GM23338 (cell line): Measurements from ENCODE around the gene RUSC2. TPM values are rescaled to one million over a fixed set of nuclear protein-coding genes. Genes with fewer than 3 reads are reported as not detected.

Source experiments
- ATAC-seq: fragments of 200-7000 bp; cut with Tn5 transposase; 3 replicates; pipeline ENCODE4 v1.9.1; 2020
- DNase-seq: peaks from one replicate; pipeline ENCODE4 v3.0.0-alpha.2; 2015; ENCODE audit warnings: low spot score
- H2AFZ ChIP-seq: fragments of 200-600 bp; sonication (generic); 2 replicates; pipeline ENCODE4 v1.8.0; 2016; ENCODE audit warnings: antibody characterized with exemption, mild to moderate bottlenecking, moderate library complexity
- H3F3A ChIP-seq: fragments of 200-600 bp; sonication (generic); replicated peaks from 2 replicates; pipeline ENCODE4 v1.8.0; 2017; ENCODE audit warnings: antibody characterized with exemption, mixed run types, low read depth
- H3K27ac ChIP-seq: fragments of 200-600 bp; sonication (generic); 2 replicates; pipeline ENCODE4 v1.6.1; 2016; ENCODE audit warnings: low read depth
- H3K27me3 ChIP-seq: fragments of 200-600 bp; sonication (generic); 2 replicates; pipeline ENCODE4 v1.8.0; 2016; ENCODE audit warnings: mild to moderate bottlenecking, mixed run types, moderate library complexity; ENCODE audit not compliant: insufficient read depth
- H3K36me3 ChIP-seq: fragments of 200-600 bp; sonication (generic); 2 replicates; pipeline ENCODE4 v1.8.0; 2016; ENCODE audit warnings: mild to moderate bottlenecking; ENCODE audit not compliant: insufficient read depth
- H3K4me1 ChIP-seq: fragments of 200-600 bp; sonication (generic); 2 replicates; pipeline ENCODE4 v1.8.0; 2016; ENCODE audit warnings: mild to moderate bottlenecking, moderate library complexity; ENCODE audit not compliant: insufficient read depth
- H3K4me2 ChIP-seq: fragments of 200-600 bp; sonication (generic); 2 replicates; pipeline ENCODE4 v1.7.1; 2017; ENCODE audit warnings: mixed run types
- H3K4me3 ChIP-seq: fragments of 200-600 bp; sonication (generic); 2 replicates; pipeline ENCODE4 v1.6.1; 2016; ENCODE audit warnings: mixed run types
- H3K79me2 ChIP-seq: fragments of 200-600 bp; sonication (generic); replicated peaks from 2 replicates; pipeline ENCODE4 v1.8.0; 2017; ENCODE audit warnings: mild to moderate bottlenecking; ENCODE audit not compliant: insufficient read depth
- H3K9me2 ChIP-seq: fragments of 200-600 bp; sonication (generic); 2 replicates; pipeline ENCODE4 v1.8.0; 2017; ENCODE audit not compliant: insufficient read depth
- H4K20me1 ChIP-seq: fragments of 200-600 bp; sonication (generic); replicated peaks from 2 replicates; pipeline ENCODE4 v1.8.0; 2017; ENCODE audit warnings: mild to moderate bottlenecking; ENCODE audit not compliant: insufficient read depth
- H3K27ac Mint-ChIP-seq: 2 replicates; pipeline ENCODE4 v1.8.0; 2020; ENCODE audit warnings: inconsistent platforms, mild to moderate bottlenecking, moderate library complexity, mixed read lengths
- H3K27me3 Mint-ChIP-seq: 3 replicates; pipeline ENCODE4 v1.8.0; 2022; ENCODE audit warnings: low read depth, mild to moderate bottlenecking, moderate library complexity, mixed read lengths, inconsistent platforms; ENCODE audit not compliant: insufficient read depth, poor library complexity
- H3K36me3 Mint-ChIP-seq: 3 replicates; pipeline ENCODE4 v1.8.0; 2021; ENCODE audit warnings: low read depth, mild to moderate bottlenecking, inconsistent platforms, moderate library complexity, mixed read lengths
- H3K4me1 Mint-ChIP-seq: 3 replicates; pipeline ENCODE4 v1.8.0; 2020; ENCODE audit warnings: mild to moderate bottlenecking, inconsistent platforms, mixed read lengths
- H3K4me3 Mint-ChIP-seq: 3 replicates; pipeline ENCODE4 v1.8.0; 2021; ENCODE audit warnings: moderate library complexity, mild to moderate bottlenecking, inconsistent platforms, mixed read lengths
- H3K9me3 Mint-ChIP-seq: 3 replicates; pipeline ENCODE4 v1.8.0; 2020; ENCODE audit warnings: moderate library complexity, mild to moderate bottlenecking, inconsistent platforms, mixed read lengths
- CTCF ChIP-seq, 2 experiments: fragments of 200-600 bp in 1 of 2; sonication (generic) in 1 of 2; conservative IDR thresholded peaks; 2 replicates each; pipeline versions ENCODE4 v1.5.1 to v1.6.1; 2016 to 2017; ENCODE audit warnings: antibody characterized with exemption in 2 of 2, low read depth in 2 of 2, mild to moderate bottlenecking in 2 of 2, moderate library complexity in 1 of 2
- EZH2 ChIP-seq: fragments of 200-600 bp; sonication (generic); IDR thresholded peaks from one replicate; pipeline ENCODE4 v1.8.0; 2017; ENCODE audit warnings: antibody characterized with exemption, mild to moderate bottlenecking, low read depth; ENCODE audit not compliant: unreplicated experiment
- NANOG ChIP-seq: IDR thresholded peaks from 2 replicates; pipeline ENCODE4 v1.6.1; 2016; ENCODE audit warnings: antibody characterized with exemption, borderline replicate concordance
- REST ChIP-seq: IDR thresholded peaks from one replicate; pipeline ENCODE4 v1.6.1; 2018; ENCODE audit warnings: antibody characterized with exemption; ENCODE audit not compliant: unreplicated experiment
- STAT1 ChIP-seq: IDR thresholded peaks from one replicate; pipeline ENCODE4 v1.6.1; 2016; ENCODE audit warnings: antibody characterized with exemption; ENCODE audit not compliant: unreplicated experiment
- ZNF462 ChIP-seq: fragments of 250-450 bp; sonication (Bioruptor Pico); IDR thresholded peaks from 2 replicates; pipeline ENCODE4 v1.5.0; 2020; ENCODE audit warnings: mild to moderate bottlenecking, moderate library complexity
- polyA plus RNA-seq: library from polyadenylated mRNA; unstranded; fragments of >200 nt; fragmentation: Nextera tagmentation; extraction: Ambion mirVana; gene quantifications from 2 replicates; pipeline ENCODE4 v1.2.1, GENCODE V29; 2016
- total RNA-seq: library from RNA; depleted of rRNA; stranded (reverse); fragments of >200 nt; shearing (Covaris generic); gene quantifications from 2 replicates; pipeline ENCODE4 v1.2.3, GENCODE V29; 2014

Gene RUSC2
- total and polyA plus RNA-seq, 2 experiments from 2014 or later = 3.0 to 8.2 TPM

GRCh38 chr9:35452481-35452880 lies 37.4 kb upstream of the RUSC2 start:
- DNase-seq (peak; percentile 32), ATAC-seq (peak; percentile 85)
- Histone ChIP-seq H3K4me2 (no peak overlapping the region), H3F3A (no peaks in the 10 kb centered on the region), H3K4me3 (no peak overlapping the region), H3K79me2 (no peaks in the 10 kb centered on the region), H3K9me2 (peaks cover 3% of the 10 kb centered on the region; the same call in 1 of the 2 replicates), H3K4me1 (no peaks in the 10 kb centered on the region), H3K27ac (no peak overlapping the region), H2AFZ (no peak overlapping the region), H3K27me3 (no peaks in the 10 kb centered on the region), H3K36me3 (no peaks in the 10 kb centered on the region), H4K20me1 (peaks cover 4% of the 10 kb centered on the region; the same call in 1 of the 2 replicates)
- no peak overlapping the region for H3K4me3 Mint-ChIP-seq
- no peaks in the 10 kb centered on the region for H3K27me3 Mint-ChIP-seq
- no peaks in the 10 kb centered on the region for H3K36me3 Mint-ChIP-seq
- TF ChIP-seq CTCF (conservative IDR thresholded peaks at IDR 0.05; ENCODE audit: low read depth in 2 of 2) (peak; percentile 24 to 62; a peak in 2 of 4 replicates), STAT1 (no peak)
- H3K4me1 Mint-ChIP-seq = peaks cover 3% of the 10 kb centered on the region
- no peaks in the 10 kb centered on the region; the same call in 1 of the 3 replicates for H3K9me3 Mint-ChIP-seq
- no peak overlapping the region for H3K27ac Mint-ChIP-seq

GRCh38 chr9:35453786-35454185 lies 36.1 kb upstream of the RUSC2 start:
- Mint-ChIP-seq H3K27ac (no peak overlapping the region), H3K4me3 (no peak overlapping the region), H3K27me3 (no peaks in the 10 kb centered on the region), H3K9me3 (no peaks in the 10 kb centered on the region; the same call in 1 of the 3 replicates), H3K4me1 (peaks cover 3% of the 10 kb centered on the region), H3K36me3 (no peaks in the 10 kb centered on the region)
- no peak overlapping the region for H3K27ac ChIP-seq
- H4K20me1 ChIP-seq = no peaks in the 10 kb centered on the region
- no peaks in the 10 kb centered on the region for H3K79me2 ChIP-seq
- H3K27me3 ChIP-seq = no peaks in the 10 kb centered on the region
- ATAC-seq = no peak
- no peaks in the 10 kb centered on the region for H3K36me3 ChIP-seq
- no peak overlapping the region for H2AFZ ChIP-seq
- H3K9me2 ChIP-seq = no peaks in the 10 kb centered on the region
- no peaks in the 10 kb centered on the region for H3F3A ChIP-seq
- no peak overlapping the region for H3K4me3 ChIP-seq
- DNase-seq = no peak
- H3K4me1 ChIP-seq = no peaks in the 10 kb centered on the region
- H3K4me2 ChIP-seq = no peak overlapping the region
- TF ChIP-seq ZNF462 (CRISPR knock-in tag) = no peak
- no peak for TF ChIP-seq NANOG
- no peak for TF ChIP-seq EZH2
- TF ChIP-seq CTCF (conservative IDR thresholded peaks at IDR 0.05; ENCODE audit: low read depth in 2 of 2) = no peak
- no peak for TF ChIP-seq REST
